ENCODE data around the gene USP46.

The USP46 gene

DNA sequence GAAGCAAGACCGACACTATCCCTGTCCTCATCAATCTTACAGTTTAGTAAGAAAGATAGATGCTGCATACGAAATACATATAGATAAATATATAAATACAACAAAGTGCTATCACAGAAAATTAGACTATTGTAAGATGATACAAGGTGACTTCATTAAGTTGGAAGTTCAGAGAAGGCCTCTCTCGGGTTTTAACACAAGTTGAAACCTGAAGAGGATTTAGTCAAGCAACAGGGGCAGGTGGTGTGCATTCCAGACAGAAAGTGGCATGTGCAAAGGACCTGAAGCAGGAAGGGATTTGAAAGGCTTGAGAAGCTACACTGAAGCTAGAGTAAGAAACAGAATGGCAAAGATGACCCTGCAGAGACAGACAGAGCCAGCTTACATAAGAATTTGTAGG, 36.5 kb downstream of the USP46 start:
- no peak for DNase-seq (ENCODE audit: low read depth in 3 of 3, low spot score in 1 of 3)

DNA sequence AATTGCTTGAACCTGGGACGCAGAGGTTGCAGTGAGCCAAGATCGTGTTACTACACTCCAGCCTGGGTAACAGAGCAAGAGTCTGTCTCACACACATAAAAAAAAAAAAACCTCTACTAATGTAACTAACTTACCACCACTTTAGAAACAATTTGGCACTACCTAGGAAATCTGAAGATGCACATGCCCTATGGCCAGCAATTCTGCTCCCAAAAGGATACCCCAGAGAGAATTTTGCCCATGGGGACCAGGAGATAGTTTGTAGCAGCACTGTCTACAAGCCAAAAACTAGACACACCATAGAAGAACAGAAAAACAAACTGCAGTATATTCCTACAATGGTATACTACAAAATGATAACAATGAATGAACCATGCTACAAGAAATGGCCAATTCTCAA, 37.5 kb downstream of the USP46 start:
- DNase-seq (ENCODE audit: low read depth in 3 of 3, low spot score in 1 of 3): no peak

- DNase-seq (ENCODE audit: low read depth in 3 of 3, low spot score in 1 of 3): no peak
These were observed 39.5 kb downstream of the USP46 start for GRCh38 chr4:52619591-52619931.

DNA sequence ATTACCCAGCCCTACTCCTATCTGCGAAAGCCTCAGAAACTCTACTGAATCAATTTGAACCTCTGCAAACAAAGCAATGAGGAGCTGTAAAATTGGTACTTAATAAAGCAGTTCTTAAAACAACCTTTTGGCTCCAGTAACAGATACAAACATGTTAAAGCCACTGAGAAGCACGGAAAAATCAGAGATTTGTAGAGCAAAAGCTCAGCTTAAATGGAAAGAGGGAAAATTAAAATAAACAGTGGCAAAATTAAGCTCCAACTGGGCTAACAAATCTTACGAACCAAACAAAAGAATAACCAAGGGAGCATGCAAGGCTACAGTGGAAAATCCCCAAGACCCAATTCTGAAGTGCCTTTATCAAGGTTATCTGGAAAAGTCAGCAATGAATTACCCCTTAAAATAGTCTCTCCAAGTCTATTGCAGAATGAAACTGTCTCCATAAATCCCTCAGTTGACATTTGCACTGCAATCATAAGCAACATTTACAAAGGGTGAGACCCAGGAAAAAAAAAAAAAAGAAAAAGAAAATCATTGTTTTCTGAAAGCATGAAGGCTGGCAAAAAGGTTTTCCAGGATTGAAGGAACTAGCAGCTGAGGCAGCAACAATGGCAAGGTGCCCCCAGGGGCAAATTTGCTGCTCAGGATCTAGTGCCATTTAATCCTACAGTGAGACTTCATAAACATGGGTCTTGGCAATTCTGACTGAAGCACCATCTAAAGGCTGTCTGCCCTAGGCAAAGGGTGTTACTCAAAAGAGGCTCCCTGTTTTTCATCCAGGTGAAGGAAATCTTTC, 40.1 kb downstream of the USP46 start:
- DNase-seq (ENCODE audit: low read depth in 3 of 3, low spot score in 1 of 3): no peak

DNA sequence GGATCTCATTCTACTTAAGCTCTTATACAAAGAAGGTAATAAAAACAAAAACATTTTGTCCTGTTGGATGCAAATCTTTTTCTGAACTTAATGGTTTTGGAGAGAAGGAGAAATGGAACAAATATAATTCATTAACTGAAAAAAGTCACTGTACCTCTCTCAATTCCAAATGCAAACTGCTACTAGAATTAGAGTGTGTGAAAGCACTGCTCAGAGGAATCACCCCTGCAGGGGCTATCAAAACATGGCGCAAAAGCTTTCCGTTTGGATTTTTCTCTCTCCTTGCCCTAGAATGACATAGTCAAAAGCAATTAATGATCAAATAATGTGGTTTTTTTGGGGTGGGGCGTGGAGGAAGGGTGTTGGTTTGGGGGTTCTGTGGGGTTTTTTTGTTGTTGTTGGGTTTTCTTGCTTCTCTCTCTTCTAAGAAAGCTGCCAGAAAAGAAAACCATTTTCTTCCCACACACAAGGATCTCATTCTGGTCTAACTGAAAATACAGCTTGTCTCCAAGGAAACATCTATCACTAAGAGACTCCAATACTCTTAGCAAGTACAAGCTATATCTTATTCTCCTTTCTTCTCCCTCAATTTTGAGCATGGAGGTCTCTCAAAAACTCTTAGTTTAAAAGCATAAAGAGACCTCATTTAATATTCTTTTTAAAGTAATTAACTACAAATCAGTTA, 41.6 kb downstream of the USP46 start:
- no peak for DNase-seq (ENCODE audit: low read depth in 3 of 3, low spot score in 1 of 3)

- DNase-seq (ENCODE audit: low read depth in 3 of 3, low spot score in 1 of 3): no peak
These were observed 44.9 kb downstream of the USP46 start for GRCh38 chr4:52614241-52614640.

GRCh38 chr4:52612341-52612740, 46.8 kb downstream of the USP46 start:
- DNase-seq (ENCODE audit: low read depth in 3 of 3, low spot score in 1 of 3): no peak

- DNase-seq (ENCODE audit: low read depth in 3 of 3, low spot score in 1 of 3): no peak
These were observed 48.0 kb downstream of the USP46 start for GRCh38 chr4:52611030-52611555.

DNA sequence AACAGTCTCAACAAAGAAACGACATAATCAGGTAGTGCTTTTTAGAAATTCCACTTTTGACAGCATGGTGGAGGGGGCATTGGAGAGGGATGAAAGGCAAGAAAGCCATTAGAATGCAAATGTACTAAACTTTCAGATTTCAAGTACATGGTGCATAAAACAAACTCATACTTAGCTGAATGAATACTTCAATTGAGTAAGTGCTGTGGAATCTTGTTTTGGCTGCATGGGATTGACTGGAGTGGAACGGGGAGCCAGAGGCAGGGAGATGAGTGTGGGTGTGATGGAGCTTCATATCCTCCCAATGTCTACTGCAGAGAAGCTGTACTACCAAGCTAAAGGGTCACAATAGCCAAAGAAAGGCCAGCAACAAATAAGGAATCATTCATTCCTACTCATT, 52.4 kb downstream of the USP46 start:
- DNase-seq (ENCODE audit: low read depth in 3 of 3, low spot score in 1 of 3): no peak

- DNase-seq (ENCODE audit: low read depth in 3 of 3, low spot score in 1 of 3): no peak
These were observed 53.1 kb downstream of the USP46 start for GRCh38 chr4:52606040-52606439.

DNA sequence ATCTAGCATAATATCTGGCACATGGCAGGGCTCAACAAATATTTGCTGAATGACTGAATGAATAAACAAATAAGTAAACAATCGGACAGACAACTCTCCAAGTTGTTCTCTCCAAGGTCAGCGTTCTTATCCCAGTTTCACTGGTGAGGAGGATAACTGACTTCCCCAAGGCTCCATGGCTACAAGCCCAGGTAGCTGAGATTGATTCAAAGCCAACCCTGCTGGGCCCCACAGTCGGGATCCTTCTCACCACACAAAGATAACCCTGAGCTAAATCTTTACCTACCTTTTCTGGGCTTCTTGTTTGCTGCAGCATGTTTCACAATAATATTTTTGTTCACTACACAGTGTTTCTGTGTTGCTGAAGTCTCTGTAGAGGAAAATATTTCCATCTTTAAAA, 54.9 kb downstream of the USP46 start:
- DNase-seq (ENCODE audit: low read depth in 3 of 3, low spot score in 1 of 3): no peak

DNA sequence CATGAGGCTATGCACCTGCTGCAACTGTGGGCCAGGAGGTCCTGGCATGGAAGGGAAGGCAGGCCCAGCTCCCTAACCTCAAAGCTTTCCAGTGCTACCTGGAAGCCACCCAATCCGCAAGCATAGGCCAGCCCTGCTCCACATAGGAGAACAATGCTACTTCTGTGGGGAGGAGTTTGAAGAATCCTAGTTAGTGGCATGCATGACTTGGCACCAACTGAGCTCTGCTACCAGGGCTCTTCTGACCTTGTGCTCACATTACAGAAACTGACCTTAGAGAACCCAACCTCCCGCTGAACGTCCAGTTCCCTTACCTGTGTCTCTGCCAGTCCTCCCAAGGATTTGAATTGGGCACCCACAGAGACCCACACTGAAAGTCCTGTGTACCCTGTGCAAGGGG, 58.8 kb downstream of the USP46 start:
- DNase-seq (ENCODE audit: low read depth in 3 of 3, low spot score in 1 of 3): no peak

- DNase-seq (ENCODE audit: low read depth in 3 of 3, low spot score in 1 of 3): no peak
These were observed 64.1 kb downstream of the USP46 start for GRCh38 chr4:52595001-52595400.

- no peak for DNase-seq (ENCODE audit: low read depth in 3 of 3, low spot score in 1 of 3)
These were observed 66.8 kb downstream of the USP46 start for GRCh38 chr4:52592287-52592686.

DNA sequence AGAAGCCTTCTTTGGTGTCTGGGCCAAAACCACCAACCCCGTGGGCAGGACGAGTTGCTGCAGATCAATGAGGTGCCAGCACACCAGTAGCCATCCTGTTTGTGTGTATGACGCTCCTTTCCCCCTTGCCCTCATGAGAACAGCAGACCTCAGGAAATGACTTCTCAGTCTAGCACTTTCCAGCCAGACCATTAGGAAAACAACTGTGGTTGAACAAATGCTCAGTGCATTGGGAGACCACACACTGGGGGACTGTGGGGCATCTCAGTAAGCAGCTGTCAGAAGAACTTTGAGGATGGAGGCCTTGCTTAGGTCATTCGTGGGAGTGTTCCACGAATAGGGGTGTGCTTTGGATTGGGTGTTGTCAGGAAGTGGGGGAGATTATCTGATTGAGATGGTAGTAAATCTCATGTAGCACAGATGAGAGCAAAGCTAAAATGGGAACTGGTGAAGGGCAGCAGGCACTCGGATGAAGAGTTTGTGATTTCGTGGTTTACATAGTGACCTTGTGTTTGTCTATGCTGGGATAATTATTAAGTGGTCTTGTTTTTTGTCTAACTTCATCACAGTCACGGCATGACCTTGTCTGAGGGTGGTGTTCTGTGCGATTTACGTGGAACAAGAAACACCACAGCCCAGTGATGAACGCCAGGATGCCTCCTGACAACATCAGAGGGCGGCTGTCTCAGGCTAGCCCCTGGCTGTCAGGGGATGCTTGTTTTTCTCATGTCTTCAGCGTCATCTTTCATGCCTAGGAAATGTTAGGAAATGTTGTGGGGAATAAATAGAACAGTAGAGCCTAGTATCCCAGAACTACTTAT, 70.1 kb downstream of the USP46 start:
- DNase-seq (ENCODE audit: low read depth in 3 of 3, low spot score in 1 of 3): peak in 2 of 3 donors; percentile 2 to 10

DNA sequence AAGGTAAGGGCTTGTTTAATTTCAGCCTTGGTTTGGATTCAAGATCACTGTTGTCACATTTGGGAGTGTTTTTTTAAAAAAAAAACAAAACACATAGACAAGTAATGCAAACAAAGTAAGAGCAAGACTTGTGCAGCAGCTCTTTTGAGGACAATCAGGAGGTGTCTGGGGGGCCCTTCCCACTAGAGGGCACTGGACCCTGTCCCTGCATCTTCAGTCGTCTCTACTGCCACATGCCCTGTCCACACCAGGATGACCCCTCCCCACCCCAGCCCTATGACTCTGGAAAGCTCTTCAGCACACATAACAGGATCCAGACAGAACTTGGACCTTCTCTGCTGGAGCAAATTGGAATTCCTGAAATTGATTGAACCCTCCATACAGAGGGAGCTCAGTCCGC, 71.0 kb downstream of the USP46 start:
- no peak for DNase-seq (ENCODE audit: low read depth in 3 of 3, low spot score in 1 of 3)

DNA sequence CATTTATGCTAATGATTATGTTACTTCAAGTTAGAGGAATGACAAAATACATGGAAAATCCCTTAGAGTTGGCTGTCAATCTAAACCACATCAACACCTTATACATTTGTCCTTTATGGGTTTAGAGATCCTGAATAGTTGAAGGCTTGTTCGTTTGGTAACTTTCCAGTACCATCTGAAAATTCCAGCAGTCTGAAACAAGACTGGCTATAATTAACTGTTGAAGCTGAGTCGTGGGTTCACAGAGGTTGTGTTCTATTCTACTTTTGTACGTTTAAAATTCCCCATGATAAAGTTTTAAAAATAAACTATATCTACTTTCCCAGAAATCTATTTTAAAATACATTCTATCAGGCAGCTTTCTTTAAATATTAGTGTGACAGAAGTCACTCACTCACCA, 73.0 kb downstream of the USP46 start:
- DNase-seq (ENCODE audit: low read depth in 3 of 3, low spot score in 1 of 3): no peak

DNA sequence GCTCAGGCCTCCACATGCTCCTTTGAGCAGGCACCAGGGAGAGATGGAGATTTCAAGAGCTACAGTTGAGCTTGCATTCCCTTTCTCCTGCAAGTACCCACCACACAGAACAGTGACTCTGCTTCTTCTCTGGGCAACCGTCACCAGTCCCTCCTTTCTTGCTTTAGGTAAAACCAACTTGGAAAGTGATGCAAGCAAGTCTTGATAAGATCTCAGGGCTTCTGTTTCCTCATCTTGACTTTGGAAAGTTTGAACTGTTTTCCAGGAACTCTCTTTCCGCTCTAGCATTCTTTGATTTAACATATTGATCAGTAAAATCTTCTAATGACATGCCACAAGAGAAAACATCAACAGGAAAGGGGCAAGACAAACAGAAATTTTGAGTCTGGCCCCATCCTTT, 73.7 kb downstream of the USP46 start:
- DNase-seq (ENCODE audit: low read depth in 3 of 3, low spot score in 1 of 3): no peak

DNA sequence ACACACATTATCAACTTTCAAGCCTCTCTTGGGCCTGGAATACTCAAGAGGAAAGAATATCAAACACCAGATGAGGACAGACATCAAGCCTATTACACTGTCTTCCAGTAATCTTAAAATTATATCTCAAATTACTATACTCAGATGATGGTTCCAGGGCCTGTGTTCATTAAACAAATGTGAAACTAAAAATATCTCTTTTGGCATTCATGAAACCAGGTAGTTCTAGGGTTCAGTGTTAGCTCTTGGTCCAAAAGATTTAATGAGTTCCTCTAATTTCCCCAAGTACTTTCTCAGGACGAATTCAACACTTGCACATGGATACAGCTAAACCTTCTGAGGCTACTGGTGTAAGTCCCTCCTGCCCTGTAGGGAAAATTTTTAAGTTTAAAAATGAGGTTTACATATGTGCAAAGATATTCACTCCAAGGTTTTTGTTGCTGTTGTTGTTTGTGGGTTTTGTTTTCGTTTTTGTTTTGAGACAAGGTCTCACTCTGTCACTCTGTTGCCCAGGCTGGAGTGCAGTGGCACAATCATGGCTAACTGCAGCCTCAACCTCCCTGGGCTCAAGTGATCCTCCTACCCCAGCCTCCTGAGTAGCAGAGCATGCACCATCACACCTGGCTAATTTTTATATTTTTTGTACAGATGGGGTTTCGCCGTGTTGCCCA, 79.4 kb downstream of the USP46 start:
- DNase-seq (ENCODE audit: low read depth in 3 of 3, low spot score in 1 of 3): no peak

GRCh38 chr4:52578951-52579350, 80.2 kb downstream of the USP46 start:
- no peak for DNase-seq (ENCODE audit: low read depth in 3 of 3, low spot score in 1 of 3)

GRCh38 chr4:52577624-52577962, 81.5 kb downstream of the USP46 start:
- DNase-seq (ENCODE audit: low read depth in 3 of 3, low spot score in 1 of 3): no peak
